H7 (cell line): Measurements from ENCODE around the gene C11orf87. TPM values are rescaled to one million over a fixed set of nuclear protein-coding genes. Genes with fewer than 3 reads are reported as not detected.

Experiments used
- DNase-seq: peaks from one replicate; pipeline ENCODE4 v3.0.0; 2012
- H3K27me3 ChIP-seq: 2 replicates; pipeline ENCODE4 v1.6.0; 2011; ENCODE audit warnings: mild to moderate bottlenecking, low read length; ENCODE audit not compliant: control insufficient read depth, insufficient read depth
- H3K36me3 ChIP-seq: replicated peaks from 2 replicates; pipeline ENCODE4 v1.5.1; 2011; ENCODE audit warnings: low read length; ENCODE audit not compliant: control insufficient read depth, insufficient read depth
- H3K4me3 ChIP-seq: 2 replicates; pipeline ENCODE4 v1.5.1; 2011; ENCODE audit warnings: low read depth, mild to moderate bottlenecking, control low read depth, low read length, moderate library complexity; ENCODE audit not compliant: insufficient read depth
- total RNA-seq: library from RNA; depleted of rRNA; stranded (reverse); fragments of >200 nt; shearing (Covaris generic); gene quantifications from 2 replicates; pipeline ENCODE4 v1.2.3, GENCODE V29; 2014; rRNA removed

C11orf87 gene
- not detected in 2 replicates for total RNA-seq

- DNase-seq = peak; percentile 80
- peaks cover 41% of the 10 kb centered on the region for H3K27me3 ChIP-seq
- H3K4me3 ChIP-seq = peak within 1 kb of the TSS; percentile 45
- no peaks in the 10 kb centered on the region for H3K36me3 ChIP-seq
Observed at GRCh38 chr11:109421981-109422869, at the start of gene C11orf87. TSS of gene C11orf87 (plus strand) at chr11:109422190. CDS start at chr11:109423634, 1,444 bp downstream.

- H3K36me3 ChIP-seq = no peaks in the 10 kb centered on the region
- H3K4me3 ChIP-seq = no peak overlapping the region
- H3K27me3 ChIP-seq = no peaks in the 10 kb centered on the region
- DNase-seq = no peak
Observed at GRCh38 chr11:109374032-109374431, 48.0 kb upstream of the C11orf87 start.

- Histone ChIP-seq H3K4me3 (no peak overlapping the region), H3K36me3 (no peaks in the 10 kb centered on the region), H3K27me3 (no peaks in the 10 kb centered on the region)
- no peak for DNase-seq
Observed at GRCh38 chr11:109374441-109374840, 47.5 kb upstream of the C11orf87 start.

- Histone ChIP-seq H3K36me3 (no peaks in the 10 kb centered on the region), H3K27me3 (no peaks in the 10 kb centered on the region), H3K4me3 (no peak overlapping the region)
- DNase-seq = no peak
Observed at GRCh38 chr11:109377039-109377742, 44.8 kb upstream of the C11orf87 start.

GRCh38 chr11:109378034-109378433, 44.0 kb upstream of the C11orf87 start:
- no peak for DNase-seq
- Histone ChIP-seq H3K27me3 (no peaks in the 10 kb centered on the region), H3K36me3 (no peaks in the 10 kb centered on the region), H3K4me3 (no peak overlapping the region)

GRCh38 chr11:109383306-109383705, 38.7 kb upstream of the C11orf87 start:
- no peaks in the 10 kb centered on the region for H3K27me3 ChIP-seq
- H3K36me3 ChIP-seq = no peaks in the 10 kb centered on the region
- DNase-seq = no peak
- no peak overlapping the region for H3K4me3 ChIP-seq

GRCh38 chr11:109384873-109385272, 37.1 kb upstream of the C11orf87 start:
- Histone ChIP-seq H3K36me3 (no peaks in the 10 kb centered on the region), H3K27me3 (no peaks in the 10 kb centered on the region), H3K4me3 (no peak overlapping the region)
- no peak for DNase-seq

- Histone ChIP-seq H3K36me3 (no peaks in the 10 kb centered on the region), H3K27me3 (no peaks in the 10 kb centered on the region), H3K4me3 (no peak overlapping the region)
- DNase-seq = no peak
Observed at GRCh38 chr11:109388982-109389381, 33.0 kb upstream of the C11orf87 start.

- Histone ChIP-seq H3K36me3 (no peaks in the 10 kb centered on the region), H3K4me3 (no peak overlapping the region), H3K27me3 (no peaks in the 10 kb centered on the region)
- DNase-seq = peak; percentile 7
Observed at GRCh38 chr11:109390752-109391151, 31.2 kb upstream of the C11orf87 start.

- Histone ChIP-seq H3K4me3 (no peak overlapping the region), H3K27me3 (no peaks in the 10 kb centered on the region), H3K36me3 (no peaks in the 10 kb centered on the region)
- no peak for DNase-seq
Observed at GRCh38 chr11:109401545-109401944, 20.4 kb upstream of the C11orf87 start.

GRCh38 chr11:109405671-109406070, 16.3 kb upstream of the C11orf87 start:
- H3K4me3 ChIP-seq = no peak overlapping the region
- H3K27me3 ChIP-seq = no peaks in the 10 kb centered on the region
- H3K36me3 ChIP-seq = no peaks in the 10 kb centered on the region
- no peak for DNase-seq

GRCh38 chr11:109416601-109417000, 5.4 kb upstream of the C11orf87 start:
- no peak overlapping the region for H3K4me3 ChIP-seq
- H3K27me3 ChIP-seq = peaks cover 9% of the 10 kb centered on the region
- H3K36me3 ChIP-seq = no peaks in the 10 kb centered on the region
- no peak for DNase-seq

GRCh38 chr11:109422870-109423465, 978 bp downstream of the C11orf87 start:
- H3K27me3 ChIP-seq = peaks cover 41% of the 10 kb centered on the region
- peak; percentile 68 for DNase-seq
- H3K36me3 ChIP-seq = no peaks in the 10 kb centered on the region
- H3K4me3 ChIP-seq = peak overlapping the region; percentile 45

- Histone ChIP-seq H3K4me3 (peak overlapping the region; percentile 45), H3K36me3 (no peaks in the 10 kb centered on the region), H3K27me3 (peaks cover 41% of the 10 kb centered on the region)
- DNase-seq = peak; percentile 56
Observed at GRCh38 chr11:109423466-109424190, 1.6 kb downstream of the C11orf87 start.
